NCI-H1417 treated with DMSO at 0.1 percent for 48 hours (cell line): Measurements from ENCODE around the gene LHFPL3.

ENCODE experiments used
- DNase-seq: peaks from one replicate; lab custom pipeline; 2025; lab: John Stamatoyannopoulos, UW

The LHFPL3 gene

DNA sequence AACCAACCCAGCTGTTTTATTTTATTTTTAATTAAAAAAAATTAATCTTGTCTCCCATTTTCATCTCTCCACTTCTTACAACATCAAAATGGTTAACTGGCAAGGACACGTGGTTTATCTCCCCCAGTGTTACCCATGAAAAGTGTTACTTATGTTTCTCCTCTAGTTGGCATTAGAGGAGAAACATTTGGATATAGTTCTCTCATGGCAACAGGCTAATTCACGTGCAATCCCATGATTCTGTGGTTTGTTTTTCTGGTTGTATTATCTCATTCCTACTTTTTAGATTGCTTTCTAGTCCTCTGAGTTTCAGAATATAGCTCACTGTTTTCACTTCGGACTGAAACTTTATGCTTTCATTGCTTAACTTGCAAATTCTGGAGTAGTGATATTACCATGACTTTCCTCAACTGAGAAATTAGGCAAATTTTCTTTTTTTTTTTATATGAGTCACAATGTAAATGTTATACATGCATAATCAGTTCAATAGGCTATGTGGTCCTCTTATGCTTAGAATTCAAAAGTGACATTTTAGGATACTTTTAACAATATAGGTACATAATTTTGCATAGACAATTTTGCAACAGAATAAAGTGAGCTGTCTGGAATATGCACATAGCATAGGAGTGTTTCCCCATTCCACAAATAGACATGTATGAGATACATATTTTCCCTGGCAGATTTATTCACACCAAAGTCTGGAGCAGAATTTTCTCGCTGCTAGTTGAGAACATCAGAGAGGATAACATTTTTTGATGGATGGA, 43.0 kb downstream of the LHFPL3 start:
- DNase-seq, result no peak

DNA sequence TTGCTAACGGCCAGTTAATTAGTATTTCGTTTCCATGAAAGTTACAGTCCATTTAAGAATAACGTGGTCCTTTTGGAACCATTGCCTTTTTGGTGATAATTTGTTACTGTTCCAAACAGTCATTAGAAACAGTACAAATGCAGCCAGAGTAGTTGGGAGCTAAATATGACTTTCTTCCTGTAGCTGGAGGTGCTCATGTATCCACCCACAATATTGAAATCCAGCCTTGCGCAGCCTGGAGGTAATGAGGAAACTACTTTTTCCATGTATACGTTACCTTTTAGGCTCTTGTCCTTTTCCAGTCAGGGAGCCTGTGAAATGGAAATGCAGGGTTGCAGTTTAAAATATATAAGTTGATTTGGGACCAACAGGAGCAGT, 43.6 kb downstream of the LHFPL3 start:
- no peak for DNase-seq

DNA sequence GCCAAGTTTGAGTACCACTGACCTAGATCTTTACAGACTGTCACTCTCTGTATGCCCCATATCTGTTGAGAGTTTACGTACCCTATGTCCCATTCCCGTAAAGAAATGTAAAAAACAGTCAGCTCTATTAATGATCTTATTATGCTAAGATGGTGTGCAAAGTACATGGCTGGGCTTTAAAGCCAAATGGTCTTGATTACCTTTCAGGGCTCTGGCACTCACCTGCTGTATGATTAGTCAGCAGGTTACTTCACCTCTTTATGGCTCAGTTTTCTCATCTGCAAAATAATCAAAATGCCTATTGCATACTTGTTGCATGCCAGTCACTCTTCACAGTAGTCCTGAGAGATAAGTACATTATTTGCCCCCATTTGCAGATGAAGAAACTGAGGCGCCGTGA, 54.2 kb downstream of the LHFPL3 start:
- no peak for DNase-seq

DNA sequence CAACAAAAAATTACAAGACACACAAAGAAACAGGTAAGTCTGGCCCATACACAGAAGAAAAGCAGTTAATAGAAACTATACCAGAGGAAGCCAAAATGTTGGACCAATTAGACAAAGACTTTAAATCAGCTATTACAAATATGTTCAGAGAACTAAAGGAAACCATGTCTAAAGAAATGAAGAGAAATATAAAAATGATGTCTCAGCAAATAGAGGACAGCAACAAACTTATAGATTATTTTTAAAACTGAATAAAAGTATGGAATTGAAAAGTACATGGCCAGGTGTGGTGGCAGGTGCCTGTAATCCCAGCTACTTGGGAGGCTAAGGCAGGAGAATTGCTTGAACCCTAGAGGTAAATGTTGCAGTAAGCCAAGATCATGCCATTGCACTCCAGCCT, 58.5 kb downstream of the LHFPL3 start:
- no peak for DNase-seq

DNA sequence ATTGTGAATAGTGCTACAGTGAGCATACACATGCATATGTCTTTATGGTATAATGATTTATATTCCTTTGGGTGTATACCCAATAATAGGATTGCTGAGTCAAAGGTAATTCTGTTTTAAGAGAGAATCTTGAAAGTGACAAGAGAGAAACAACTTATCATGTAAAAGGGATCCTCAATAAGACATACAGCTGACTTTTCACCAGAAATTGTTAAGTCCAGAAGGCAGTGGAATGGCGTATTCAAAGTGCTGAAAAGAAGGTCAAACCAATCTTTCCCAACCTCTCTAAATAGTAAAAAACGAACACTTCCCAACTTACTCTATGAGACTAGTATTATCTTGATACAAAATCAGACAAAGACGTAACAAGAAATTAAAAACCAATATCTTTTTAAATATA, 59.8 kb downstream of the LHFPL3 start:
- DNase-seq, result no peak

DNA sequence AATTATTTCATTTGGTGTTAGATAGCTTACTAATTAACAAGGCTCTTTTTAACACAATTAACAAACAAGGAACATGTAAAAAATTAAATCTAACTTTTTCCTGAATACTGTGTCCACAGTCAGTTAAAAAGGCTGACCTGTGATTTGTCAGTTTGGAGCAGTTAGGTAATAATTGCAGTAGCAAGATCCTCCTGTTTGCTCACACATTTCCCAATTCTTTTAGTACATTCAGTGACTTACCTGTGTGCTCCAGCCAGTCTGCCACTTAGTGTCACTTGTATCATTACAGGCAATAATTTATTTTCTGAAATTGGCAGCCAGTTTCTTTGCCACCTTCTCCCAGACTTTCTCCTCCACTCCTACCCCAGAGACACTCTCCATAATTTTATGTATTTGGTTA, 66.8 kb downstream of the LHFPL3 start:
- DNase-seq, result no peak

DNA sequence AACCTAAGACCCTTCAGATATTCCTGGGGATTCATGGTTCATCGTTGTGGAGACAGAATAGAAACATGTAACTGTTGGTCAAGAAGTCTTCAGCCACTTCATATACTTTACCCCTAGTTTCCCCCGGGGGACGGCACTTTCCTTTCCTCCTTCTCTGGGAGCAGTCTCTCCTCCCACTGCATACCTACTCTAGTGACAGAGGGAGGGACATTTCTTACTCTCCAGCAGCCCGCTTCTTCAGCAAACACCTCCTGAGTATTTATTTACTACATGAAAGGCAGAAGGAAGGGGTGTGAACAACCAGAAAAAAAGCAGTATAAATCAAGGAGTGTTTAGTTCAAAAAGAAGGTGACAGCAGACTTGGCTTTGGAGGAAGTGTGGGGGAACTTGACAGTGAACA, 69.0 kb downstream of the LHFPL3 start:
- no peak for DNase-seq

DNA sequence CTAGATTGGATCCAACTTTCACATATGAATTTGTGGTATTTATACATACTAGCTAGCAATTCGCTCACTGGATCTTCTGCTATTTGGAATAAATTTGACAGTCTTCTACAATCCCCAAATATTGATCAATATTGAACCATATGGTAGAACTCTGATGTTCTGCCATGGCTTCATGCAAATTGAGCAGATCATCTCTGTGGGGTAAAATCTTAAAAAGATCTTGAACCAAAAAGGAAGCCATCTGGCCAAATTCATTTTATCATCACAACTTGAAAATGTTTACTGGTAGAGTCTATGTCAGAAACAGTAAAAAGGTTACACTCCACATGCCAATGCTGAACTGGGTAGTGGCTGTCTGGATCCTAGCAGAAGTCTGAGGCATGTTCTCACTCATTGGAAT, 80.0 kb downstream of the LHFPL3 start:
- no peak for DNase-seq

DNA sequence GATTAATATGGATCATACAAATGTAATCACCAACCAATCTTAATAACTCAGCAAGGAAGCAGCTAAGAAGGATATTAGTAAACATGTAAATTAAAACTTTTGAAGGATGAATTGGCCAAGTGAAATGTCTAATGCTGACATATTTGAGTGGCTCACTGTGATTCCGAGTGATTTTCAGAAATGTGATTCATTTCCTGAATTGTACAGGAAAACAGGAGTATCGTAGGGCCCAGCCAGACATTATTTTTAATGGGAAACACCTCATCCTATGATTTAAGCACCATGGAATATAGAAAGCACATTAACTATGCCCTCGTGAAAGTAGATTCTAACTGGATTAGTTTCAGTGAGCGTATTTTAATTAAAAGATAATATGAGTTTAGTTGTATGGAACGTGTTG, 82.3 kb downstream of the LHFPL3 start:
- DNase-seq, result no peak

DNA sequence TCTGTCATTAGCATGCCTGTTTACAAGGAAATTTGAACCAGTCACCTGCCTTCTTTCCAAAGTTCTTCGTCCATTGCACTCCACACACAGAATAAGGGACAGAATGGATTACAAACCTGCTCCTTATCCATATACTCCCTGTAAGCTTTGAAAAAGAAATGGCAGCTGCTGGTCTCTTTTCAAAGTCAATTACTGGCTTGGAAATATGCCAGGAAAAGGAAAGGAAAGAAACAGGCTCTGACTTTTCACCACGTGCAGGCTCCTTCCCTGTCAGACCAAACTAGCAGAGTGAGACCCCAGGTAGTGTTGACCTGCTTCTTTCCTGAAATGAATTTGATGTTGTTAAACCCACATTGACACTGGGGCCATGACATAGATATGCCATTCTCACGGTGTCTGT, 84.5 kb downstream of the LHFPL3 start:
- DNase-seq, result no peak

DNA sequence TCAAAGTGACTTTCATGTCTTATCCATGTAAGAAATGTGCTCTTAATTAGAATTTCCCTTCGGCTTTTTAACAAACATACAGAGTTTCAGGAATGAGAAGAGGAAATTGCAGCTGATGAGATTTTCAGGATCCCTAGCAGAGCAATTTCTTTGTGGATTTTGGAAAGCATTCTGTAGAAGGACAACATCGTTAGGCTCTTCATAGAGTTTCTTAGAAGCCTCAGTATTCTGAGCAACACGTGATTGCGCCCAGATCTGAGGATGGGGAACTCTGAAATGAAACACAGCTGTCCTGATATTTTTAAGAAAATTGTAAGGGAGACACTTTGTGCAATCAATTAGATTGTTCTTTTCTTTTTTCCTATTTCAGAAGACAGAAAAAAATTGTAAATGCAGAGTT, 85.8 kb downstream of the LHFPL3 start:
- DNase-seq, result no peak

DNA sequence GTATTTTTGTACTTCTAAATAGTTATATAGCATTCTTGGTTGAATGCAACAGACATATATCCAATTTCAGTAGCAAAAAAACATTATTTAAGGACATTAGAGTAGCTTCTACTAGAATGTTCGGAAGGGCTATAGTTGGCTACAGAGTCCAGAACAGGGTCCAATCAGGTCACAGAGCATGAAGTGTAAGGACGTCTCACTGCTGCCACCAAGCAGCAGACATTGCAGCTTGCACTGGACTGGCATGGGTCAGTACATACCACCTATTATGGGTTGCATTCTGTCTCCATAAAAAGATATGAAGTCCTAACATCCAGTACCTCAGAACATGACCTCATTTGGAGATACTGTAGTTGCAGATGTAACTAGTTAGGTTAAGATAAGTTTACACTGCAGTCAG, 87.3 kb downstream of the LHFPL3 start:
- no peak for DNase-seq

DNA sequence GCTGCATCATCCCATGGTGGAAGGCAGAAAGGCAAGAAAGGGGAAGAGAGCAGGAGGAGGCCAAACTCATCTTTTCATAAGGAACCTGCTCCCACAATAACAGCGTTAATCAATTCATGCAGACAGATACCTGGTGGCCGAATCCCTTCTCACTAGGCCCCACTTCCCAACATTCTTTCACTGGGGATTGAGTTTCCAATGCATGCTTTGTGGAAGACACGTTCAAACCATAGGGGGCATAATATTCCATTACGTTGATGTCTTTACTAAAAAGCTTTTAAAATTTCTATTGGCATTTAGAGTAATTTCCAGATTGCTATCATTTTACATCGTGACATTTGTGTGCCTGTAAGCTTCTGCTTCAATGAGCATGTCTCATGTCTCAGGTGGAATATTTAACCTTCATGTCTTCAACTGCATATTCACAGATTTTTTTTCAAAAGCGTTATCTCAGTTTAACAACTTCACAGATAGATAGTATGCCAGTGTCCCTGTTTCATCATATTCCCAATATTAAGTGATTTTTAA, 88.5 kb downstream of the LHFPL3 start:
- no peak for DNase-seq

DNA sequence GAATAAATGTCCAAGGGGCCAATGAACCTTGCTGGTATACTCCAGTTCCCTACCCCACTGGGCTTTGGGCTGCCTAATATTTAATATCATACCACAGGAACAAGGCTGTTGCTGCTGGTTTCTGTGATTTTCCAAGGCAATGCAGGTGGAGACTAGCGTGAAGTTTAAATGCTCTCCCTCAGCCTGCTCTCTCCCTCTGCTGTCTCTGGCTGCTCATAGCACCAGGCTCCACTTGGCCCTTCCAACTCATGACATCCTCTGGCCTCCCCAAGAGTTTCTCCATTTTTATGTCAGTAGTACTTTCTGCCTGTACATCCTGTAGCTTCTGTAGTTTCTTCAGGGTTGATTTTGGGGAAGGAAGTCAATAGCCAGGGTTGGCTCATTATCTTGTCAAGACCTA, 103.5 kb downstream of the LHFPL3 start:
- no peak for DNase-seq

DNA sequence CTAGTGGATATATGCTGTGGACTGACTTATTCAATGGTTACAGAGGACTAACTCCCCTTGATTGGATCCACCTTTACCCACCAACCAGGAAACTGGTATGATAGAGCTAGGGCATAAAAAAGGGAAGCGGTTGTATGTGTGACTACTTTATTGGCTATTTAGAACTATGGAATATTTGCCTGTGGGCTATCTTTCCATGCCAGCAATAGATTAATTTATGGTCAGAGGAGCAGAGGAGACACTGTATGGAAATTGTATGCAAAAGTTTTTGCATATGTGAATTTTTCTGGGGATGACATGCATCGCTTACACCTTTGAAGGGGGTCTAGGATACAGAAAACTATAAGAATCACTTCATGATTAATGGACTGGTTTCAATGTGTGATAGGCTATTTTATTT, 105.7 kb downstream of the LHFPL3 start:
- no peak for DNase-seq

DNA sequence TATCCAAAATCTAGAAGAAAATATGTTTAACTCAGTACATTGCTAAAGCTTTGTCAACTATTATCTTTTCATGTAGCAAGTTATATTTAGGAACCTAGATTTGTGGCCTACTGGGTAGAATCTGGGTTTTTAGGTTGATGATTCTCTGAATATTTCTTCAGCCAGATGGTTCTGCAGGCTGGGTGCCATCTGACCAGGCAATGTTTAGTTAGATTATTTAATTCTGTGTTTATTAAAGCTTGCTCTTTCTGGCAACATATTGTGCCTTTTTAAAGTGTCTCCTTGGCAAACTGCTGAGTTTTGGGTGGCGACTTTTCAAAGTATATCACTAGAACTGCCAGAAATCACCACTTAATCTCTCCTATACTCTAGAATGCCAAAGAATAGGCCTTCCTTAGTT, 114.1 kb downstream of the LHFPL3 start:
- no peak for DNase-seq

DNA sequence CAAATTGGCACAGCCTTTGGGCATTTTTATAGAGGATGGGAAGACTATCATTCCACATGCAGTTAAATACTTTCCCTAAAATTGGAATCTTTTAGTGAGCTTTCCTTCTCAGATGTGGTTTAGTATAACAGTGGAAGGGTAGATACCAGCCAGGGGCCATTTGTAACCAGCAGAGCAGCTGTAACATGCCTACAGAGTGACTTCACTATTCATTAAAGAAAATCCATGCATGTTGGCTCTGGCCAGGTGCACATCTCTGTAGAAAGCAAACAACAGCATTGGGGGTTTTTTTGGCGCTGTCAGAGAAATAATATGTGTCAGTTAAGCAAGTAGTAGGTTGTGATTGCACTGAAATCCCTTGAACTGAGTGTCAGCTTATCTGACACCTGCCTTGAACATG, 115.6 kb downstream of the LHFPL3 start:
- DNase-seq, result no peak

DNA sequence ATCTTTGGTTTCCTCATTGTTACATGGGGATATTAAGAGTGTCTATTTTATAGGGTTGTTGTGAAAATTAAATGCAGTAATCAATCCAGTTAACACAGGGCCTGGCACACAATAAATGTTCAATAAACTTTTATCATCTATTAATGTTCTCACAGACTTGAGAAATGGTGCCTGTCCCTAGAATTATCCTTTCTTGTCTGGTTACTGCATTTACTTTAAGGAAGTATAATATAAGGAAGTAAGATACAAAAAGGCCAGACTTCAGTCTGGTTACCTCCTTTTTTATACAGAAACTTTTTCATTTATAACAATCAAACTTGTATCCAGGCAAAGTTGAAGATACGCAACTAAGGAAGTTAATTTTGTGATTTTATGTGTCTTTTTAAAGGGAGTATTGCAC, 117.0 kb downstream of the LHFPL3 start:
- no peak for DNase-seq

DNA sequence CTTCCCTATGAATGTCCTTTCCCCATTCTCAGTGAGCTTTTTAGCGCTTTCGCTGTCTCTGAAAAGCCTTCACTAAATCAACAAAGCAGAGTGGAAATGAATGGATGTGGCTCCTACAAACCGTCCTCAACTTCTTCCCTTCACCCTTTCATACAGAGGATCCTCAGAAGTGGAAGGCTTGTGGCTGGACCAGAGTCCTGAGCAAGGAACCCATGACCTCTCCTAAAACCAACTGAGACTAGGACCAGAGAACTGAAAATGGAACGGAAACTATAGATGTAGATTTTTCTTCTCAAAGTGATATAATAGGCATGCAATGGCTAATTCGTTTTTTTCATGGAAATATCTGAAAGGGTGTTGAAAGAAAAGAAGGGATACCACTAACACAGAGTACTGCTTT, 122.5 kb downstream of the LHFPL3 start:
- no peak for DNase-seq

DNA sequence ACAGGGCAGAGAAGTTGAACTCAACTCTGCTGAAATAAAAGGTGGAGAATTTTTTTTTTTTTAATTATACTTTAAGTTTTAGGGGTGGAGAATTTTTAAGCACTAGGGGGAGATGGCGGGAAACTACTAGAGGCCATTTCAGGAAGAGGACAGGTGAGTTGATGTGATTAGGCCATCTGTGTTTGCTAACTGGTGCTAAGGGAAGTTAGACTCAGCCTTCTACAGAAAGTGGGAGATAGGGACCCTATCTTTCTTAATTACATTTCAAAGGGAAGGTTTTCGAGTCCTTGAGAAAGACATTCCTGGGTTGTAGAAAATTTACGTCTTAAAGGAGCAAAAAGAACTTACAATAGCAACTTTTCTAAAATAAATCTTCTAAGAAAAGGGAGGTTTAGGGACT, 124.8 kb downstream of the LHFPL3 start:
- DNase-seq, result no peak

DNA sequence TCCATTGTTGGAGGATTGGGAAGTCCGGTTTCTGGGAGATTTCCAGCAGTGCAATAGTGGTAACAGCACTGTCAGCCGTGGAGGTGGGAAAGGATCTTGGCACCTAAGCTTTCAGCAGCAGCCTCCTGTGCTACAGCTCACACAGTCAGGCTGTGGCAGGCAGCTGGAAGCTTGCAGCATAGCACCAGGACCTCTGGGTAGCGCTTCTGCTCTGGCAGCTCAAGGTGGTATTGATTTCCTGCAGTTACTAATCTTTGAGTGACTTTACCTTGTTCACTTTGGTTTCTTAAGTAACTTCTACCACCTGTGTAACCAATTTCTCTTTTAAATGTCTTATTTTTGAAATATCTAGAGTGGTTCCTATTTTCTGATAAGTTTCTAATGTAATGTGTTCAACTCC, 130.5 kb downstream of the LHFPL3 start:
- no peak for DNase-seq

DNA sequence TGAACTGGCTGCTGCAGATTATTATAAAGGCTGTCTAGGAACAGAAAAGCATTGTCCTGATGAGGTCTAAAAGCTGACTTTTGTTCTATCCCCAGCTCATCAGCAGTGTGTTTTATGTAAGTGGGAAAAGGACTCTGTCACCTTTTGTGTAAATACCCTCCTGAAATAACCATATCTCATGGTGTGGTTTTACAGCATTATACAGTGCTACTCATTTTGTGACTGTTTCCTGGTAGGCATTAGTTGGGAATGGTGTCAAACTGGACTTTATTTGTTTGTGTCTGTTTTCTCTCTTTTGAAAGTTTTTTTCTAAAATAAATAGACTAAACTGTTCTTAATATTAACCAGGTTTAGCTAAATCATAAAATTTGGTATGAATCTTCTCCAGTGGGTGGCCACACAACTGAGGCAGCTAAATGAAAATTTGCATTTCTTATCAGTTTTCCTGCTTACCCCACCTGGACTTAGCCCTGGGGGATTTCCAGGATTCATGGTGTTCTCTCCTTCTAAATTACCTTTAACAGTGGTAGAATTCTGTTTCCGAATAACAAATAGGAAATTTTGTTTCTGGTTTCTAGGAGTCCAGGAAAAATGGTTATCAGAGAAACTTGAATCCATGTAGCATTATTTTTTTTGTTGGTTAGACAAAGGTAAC, 140.9 kb downstream of the LHFPL3 start:
- DNase-seq, result no peak

DNA sequence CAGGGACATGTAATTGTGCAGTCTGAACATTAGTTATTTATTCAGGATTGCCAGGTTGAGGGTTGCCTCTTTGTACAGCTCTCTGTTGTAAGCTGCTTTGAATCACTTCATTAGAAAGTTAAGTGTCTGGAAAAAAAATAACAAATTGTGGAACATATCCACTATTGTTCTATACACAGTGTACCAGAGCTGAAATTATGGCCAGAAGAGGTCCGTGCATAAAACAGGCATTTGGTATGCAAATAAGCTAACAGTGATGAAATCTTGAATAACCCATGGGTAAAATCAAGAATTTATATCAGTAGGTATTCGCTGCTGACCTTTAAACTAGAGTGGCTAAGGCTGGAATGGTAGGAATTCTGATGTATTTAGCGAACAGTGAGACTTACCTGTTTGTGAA, 152.1 kb downstream of the LHFPL3 start:
- DNase-seq, result no peak
